Upper lobe of right lung (tissue), 1 donor: ENCODE data around the gene CNTNAP2. TPM values are rescaled to one million over a fixed set of nuclear protein-coding genes. Genes with fewer than 3 reads are reported as not detected.

ENCODE experiments used
- ATAC-seq: fragments of 200-7000 bp; cut with Tn5 transposase; one replicate; pipeline ENCODE4 v1.9.1; 2020; ENCODE audit warnings: mild to moderate bottlenecking, moderate library complexity
- DNase-seq: peaks from one replicate; pipeline ENCODE4 v3.0.0-alpha.2; 2020
- H3K27ac ChIP-seq: fragments of 200-600 bp; one replicate; pipeline ENCODE4 v1.8.0; 2022
- H3K27me3 ChIP-seq: fragments of 200-600 bp; one replicate; pipeline ENCODE4 v1.8.0; 2022; ENCODE audit warnings: mild to moderate bottlenecking
- H3K36me3 ChIP-seq: fragments of 200-600 bp; one replicate; pipeline ENCODE4 v1.8.0; 2022
- H3K4me1 ChIP-seq: fragments of 200-600 bp; one replicate; pipeline ENCODE4 v1.8.0; 2022
- H3K4me3 ChIP-seq: fragments of 200-600 bp; one replicate; pipeline ENCODE4 v1.8.0; 2022; ENCODE audit warnings: mild to moderate bottlenecking
- H3K9me3 ChIP-seq: fragments of 200-600 bp; one replicate; pipeline ENCODE4 v1.8.0; 2022
- intact Hi-C: fragments of 100-400 bp; cut with DNase I; formaldehyde crosslinking; loops from one replicate; pipeline ENCODE4 v1.11.0; 2022
- total RNA-seq: library from RNA; stranded (reverse); fragmentation: NEBNext Ultra II Directional; extraction: Animal tissue kit (Norgen Biotek cat#: 25700); gene quantifications from one replicate; pipeline ENCODE4 v1.2.1, GENCODE V29; 2021
- TF ChIP-seq, protein P1 (sequence below): fragments of 200-600 bp; IDR thresholded peaks from one replicate; pipeline ENCODE4 v1.8.0; 2022; ENCODE audit warnings: antibody characterized with exemption
- donor health status: DM: no; HTN: yes; CAD: no; lungs with severe emphysema.

The CNTNAP2 gene
- total RNA-seq, 1 donor from 2014 or later: 0.41 TPM

DNA sequence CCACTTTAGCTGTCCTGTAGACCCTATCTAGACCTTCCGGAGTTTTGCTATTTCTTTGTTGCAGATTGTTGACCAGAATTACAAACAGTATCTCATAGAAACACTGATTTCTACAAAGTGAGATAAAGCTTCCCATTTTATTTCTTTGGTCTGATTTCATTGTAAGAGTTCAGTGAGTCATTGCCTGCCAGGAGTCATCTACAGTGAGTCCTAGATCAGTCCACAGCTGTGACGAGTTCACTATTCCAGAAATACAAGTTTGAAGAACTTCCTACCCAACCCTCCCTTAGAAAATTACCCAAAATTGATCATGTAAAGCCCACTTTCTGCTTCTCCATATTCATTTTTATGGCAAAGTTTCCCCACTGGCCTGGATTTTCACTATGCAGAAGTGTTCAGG lies 905.5 kb downstream of the CNTNAP2 start:
- no peak for DNase-seq
- no peaks in the 10 kb centered on the region for H3K4me1 ChIP-seq
- intact Hi-C loops: no loop called here

GRCh38 chr7:147023440-147023839 lies 906.8 kb downstream of the CNTNAP2 start:
- TF ChIP-seq, protein P1, sequence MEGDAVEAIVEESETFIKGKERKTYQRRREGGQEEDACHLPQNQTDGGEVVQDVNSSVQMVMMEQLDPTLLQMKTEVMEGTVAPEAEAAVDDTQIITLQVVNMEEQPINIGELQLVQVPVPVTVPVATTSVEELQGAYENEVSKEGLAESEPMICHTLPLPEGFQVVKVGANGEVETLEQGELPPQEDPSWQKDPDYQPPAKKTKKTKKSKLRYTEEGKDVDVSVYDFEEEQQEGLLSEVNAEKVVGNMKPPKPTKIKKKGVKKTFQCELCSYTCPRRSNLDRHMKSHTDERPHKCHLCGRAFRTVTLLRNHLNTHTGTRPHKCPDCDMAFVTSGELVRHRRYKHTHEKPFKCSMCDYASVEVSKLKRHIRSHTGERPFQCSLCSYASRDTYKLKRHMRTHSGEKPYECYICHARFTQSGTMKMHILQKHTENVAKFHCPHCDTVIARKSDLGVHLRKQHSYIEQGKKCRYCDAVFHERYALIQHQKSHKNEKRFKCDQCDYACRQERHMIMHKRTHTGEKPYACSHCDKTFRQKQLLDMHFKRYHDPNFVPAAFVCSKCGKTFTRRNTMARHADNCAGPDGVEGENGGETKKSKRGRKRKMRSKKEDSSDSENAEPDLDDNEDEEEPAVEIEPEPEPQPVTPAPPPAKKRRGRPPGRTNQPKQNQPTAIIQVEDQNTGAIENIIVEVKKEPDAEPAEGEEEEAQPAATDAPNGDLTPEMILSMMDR: no peak
- ATAC-seq: no peak
- no peaks in the 10 kb centered on the region for H3K4me1 ChIP-seq
- H3K27me3 ChIP-seq: no peaks in the 10 kb centered on the region
- H3K4me3 ChIP-seq: no peak overlapping the region
- H3K27ac ChIP-seq: no peak overlapping the region
- no peak for DNase-seq
- H3K9me3 ChIP-seq: no peaks in the 10 kb centered on the region
- intact Hi-C loops: no loop called here
- H3K36me3 ChIP-seq: no peaks in the 10 kb centered on the region

More for the DNA sequence above, 905.5 kb downstream of the CNTNAP2 start:
- Histone ChIP-seq H3K27ac (no peak overlapping the region), H3K4me3 (no peak overlapping the region), H3K27me3 (no peaks in the 10 kb centered on the region), H3K9me3 (no peaks in the 10 kb centered on the region), H3K36me3 (no peaks in the 10 kb centered on the region)
- TF ChIP-seq, protein P1: no peak
- ATAC-seq: no peak

GRCh38 chr7:147029953-147030352 lies 913.4 kb downstream of the CNTNAP2 start:
- no peak for ATAC-seq
- H3K4me1 ChIP-seq: no peaks in the 10 kb centered on the region
- H3K36me3 ChIP-seq: no peaks in the 10 kb centered on the region
- no peak for DNase-seq
- no peak overlapping the region for H3K27ac ChIP-seq
- TF ChIP-seq, protein P1: no peak
- no peak overlapping the region for H3K4me3 ChIP-seq
- intact Hi-C loops: no loop called here
- H3K9me3 ChIP-seq: no peaks in the 10 kb centered on the region
- H3K27me3 ChIP-seq: no peaks in the 10 kb centered on the region

GRCh38 chr7:147033641-147034040 lies 917.0 kb downstream of the CNTNAP2 start:
- no peak overlapping the region for H3K4me3 ChIP-seq
- TF ChIP-seq, protein P1: no peak
- H3K36me3 ChIP-seq: no peaks in the 10 kb centered on the region
- H3K9me3 ChIP-seq: no peaks in the 10 kb centered on the region
- no peaks in the 10 kb centered on the region for H3K27me3 ChIP-seq
- ATAC-seq (no peak), DNase-seq (no peak)
- no peaks in the 10 kb centered on the region for H3K4me1 ChIP-seq
- H3K27ac ChIP-seq: no peak overlapping the region
- intact Hi-C loops: no loop called here

- H3K36me3 ChIP-seq: no peaks in the 10 kb centered on the region
- DNase-seq: no peak
- H3K4me3 ChIP-seq: no peak overlapping the region
- ATAC-seq: no peak
- H3K27me3 ChIP-seq: no peaks in the 10 kb centered on the region
- TF ChIP-seq, protein P1: no peak
- no peaks in the 10 kb centered on the region for H3K9me3 ChIP-seq
- no peaks in the 10 kb centered on the region for H3K4me1 ChIP-seq
- intact Hi-C loops: no loop called here
- H3K27ac ChIP-seq: no peak overlapping the region
Measured at GRCh38 chr7:147041438-147041837, 924.8 kb downstream of the CNTNAP2 start.

GRCh38 chr7:147044941-147045340 lies 928.3 kb downstream of the CNTNAP2 start:
- ATAC-seq (no peak), DNase-seq (no peak)
- Histone ChIP-seq H3K4me1 (no peaks in the 10 kb centered on the region), H3K9me3 (no peaks in the 10 kb centered on the region), H3K27me3 (no peaks in the 10 kb centered on the region), H3K36me3 (no peaks in the 10 kb centered on the region), H3K4me3 (no peak overlapping the region), H3K27ac (no peak overlapping the region)
- TF ChIP-seq, protein P1: no peak
- intact Hi-C loops: no loop called here
